Epithelial cell of prostate (primary cell): ENCODE measurements around the gene TMEM170B.

Experiments used
- DNase-seq: peaks from one replicate; pipeline ENCODE4 v3.0.0-alpha.2; 2011; ENCODE audit warnings: low read depth, low spot score
- H3K27ac ChIP-seq: fragments of 450-650 bp; 2 replicates; pipeline ENCODE4 v1.5.1; 2017; ENCODE audit warnings: mild to moderate bottlenecking

The TMEM170B gene

DNA sequence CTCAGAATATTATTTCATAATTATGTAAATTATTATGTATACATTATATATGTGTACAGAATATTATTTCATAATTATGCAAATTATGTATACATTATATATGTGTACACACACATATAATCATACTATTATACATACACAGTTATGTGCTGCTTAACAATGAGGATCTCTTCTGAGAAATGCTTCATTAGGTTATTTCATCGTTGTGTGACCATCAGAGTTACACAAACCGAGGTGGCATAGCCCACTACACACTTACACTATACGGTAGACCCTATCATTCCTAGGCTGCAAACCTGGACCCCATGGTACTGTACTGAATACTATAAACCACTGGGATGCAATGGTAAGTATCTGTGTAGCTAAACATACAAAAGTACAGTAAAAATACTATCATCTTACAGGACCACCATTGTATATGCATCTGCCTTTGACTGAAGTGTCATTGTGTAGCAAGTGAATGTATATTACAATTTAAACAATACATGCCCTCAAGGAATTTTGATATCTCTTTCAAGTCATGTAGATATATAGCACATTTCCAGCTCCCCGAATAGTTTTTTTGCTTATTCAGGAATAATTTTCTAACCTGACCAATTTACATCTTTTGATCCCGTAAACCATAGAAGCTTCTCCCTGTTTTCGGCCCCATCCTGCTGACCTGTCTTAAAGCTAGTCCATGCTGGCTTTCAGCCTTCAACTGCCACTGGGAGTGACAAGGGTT lies 71.2 kb downstream of the TMEM170B start:
- no peak for DNase-seq
- H3K27ac ChIP-seq = no peak overlapping the region

DNA sequence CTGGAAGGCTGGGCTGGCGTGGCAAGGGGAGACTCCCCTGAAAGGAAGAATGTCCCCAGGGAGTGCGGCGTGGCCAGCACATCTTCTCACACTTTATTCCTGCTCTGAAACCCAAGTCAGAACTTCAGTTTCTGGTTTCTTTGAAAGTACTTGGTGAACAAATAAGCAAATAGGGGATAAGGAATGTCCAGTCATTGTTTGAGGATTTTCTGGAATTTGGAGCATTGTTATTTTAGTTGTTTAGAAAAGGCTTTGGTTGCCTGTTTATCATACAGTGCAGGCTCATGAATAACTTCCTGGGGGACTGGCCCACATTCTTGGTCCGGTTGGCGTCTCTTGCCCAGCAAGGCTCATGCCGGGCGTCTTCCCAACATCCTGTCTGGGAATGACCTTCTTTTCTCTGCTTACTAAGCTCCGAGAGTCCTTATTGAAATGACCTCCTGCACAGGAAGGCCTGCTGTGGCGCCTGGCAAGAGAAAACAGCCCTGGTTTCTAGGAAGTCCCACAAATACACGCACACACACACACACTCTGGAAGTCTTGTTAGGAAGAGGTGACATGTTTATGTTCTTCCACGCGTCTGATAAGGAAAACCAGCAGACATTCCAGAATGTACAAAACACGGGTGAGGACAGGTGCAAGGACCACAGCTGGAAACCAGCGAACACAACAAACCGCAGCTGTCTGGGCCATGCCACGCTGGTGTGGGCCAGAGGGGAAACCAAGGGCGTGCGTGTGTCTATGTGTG lies 71.9 kb downstream of the TMEM170B start:
- H3K27ac ChIP-seq = no peak overlapping the region
- no peak for DNase-seq

DNA sequence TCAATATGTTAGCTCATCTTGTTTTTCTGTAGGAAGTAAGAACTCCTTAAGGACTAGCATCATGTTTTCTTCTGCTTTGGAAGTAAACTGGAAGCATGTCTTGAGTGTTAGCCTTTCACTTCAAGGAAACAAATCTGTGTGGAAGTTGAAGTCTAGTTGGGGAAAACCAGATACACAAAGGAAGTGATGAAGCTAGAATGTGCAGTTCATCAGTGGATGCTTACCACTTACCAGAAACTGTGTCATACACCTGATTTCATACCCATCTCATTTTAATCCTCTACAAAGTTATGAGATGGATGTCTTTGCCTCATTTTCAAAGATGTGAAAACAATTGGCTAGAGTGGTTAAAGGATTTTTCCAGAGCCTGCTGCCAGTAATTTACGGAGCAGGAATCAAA lies 75.8 kb downstream of the TMEM170B start:
- DNase-seq = no peak
- H3K27ac ChIP-seq = peak overlapping the region; percentile 41

DNA sequence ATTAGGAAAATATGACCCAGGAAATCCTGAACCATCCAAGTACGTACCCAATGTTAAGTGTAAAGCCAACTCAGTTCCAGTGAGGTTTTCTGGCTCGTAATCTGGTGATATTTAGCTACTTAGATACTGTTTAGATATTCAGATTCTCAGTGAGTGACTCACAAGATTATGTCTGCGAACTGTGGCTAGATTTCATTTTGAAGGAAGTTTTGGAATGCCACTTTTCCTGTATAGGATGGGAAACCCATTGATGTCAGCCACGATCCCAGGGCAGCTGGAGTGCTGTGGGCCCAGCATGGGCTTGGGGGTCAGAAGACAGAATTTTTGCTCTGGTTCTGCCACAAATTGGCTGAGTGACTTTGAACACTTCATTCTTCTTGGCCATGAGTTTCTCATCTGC lies 76.3 kb downstream of the TMEM170B start:
- H3K27ac ChIP-seq = peak overlapping the region; percentile 41
- no peak for DNase-seq

DNA sequence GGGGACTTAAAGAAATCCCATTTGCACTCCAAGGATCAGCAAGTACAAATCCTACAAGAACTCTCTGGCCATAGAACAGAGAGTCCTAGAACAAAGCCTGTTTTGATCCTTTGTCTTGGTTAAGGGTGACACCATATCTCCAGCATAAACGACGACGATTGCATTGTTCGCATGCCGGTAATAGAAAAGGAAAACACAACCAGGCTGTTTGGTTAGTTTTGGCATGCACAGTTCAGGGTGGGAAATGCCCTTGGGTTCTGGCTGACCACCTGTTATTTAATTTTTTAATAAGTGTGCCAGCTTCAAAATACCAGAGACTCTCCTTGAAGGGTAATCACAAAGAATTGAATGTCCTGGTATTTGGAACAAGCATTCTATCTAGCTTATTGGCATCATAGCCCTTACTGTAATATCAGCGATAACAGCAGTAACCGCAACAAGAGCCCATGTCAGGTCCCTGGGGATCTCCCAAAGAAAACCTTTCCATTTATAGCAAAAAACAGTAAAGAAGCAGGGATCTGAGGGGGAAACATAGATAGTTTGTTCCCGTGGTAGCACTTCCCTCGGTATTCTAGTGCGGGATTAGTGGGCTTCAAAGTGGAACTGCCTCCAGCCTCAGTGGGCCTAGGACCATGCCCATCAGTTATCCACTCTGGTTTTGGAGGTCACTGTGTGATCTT lies 77.1 kb downstream of the TMEM170B start:
- no peak for DNase-seq
- H3K27ac ChIP-seq = peak overlapping the region; percentile 41

DNA sequence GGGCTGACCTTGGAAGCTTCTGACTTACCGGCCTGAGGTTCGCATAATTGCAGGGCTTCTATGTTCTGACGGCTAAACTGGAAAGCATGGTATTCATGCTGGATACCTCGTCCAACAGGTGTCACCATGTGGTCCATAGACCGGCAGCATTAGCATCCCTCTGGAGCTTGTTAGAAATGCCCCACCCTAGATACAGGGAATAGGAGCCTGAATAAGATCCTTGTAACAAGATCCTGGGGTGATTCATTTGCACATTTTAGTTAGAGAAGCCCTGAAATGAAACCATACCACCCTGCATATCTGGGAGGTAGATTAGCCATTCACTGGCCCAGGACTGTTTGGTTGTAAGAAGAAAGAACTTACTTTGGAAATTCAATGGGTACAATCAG lies 77.7 kb downstream of the TMEM170B start:
- DNase-seq = no peak
- no peak overlapping the region for H3K27ac ChIP-seq

DNA sequence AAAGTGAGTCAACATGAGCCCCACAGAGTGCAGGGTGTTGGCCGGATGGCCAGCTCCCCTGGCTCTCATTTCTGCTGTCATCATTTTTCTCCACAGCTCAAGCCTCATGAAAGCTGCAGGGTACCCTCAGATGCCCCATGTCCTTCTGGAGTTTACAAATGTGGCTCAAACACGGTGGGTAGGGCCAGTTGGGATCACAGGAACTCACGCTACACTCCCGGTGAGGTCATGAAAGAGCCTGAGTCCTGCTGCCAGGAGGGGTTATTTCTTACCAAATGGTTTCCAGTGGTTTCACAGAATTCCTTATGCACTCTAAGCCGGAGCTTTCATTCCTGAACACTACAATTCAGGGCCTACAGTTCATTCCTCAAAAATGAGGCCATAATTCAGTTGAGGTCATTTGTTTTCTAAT lies 78.7 kb downstream of the TMEM170B start:
- H3K27ac ChIP-seq = no peak overlapping the region
- no peak for DNase-seq

DNA sequence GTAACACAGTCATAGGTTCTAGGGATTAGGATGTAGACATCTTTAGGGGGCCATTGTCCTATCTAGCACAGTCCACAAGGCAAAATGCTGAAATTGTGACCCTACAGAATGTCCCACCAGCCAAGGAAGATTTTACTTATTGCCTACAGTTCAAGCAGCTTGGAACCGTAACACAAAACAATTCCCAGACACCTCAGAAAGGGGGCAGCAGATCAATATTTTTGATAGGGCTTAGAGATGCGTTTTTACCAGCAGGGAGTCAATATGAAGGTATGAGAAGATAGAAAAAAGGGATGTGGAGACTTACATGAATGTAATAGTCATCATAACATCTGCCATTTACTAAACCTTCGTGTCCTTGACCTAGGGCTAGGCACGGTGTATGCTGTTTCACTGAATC lies 81.0 kb downstream of the TMEM170B start:
- no peak overlapping the region for H3K27ac ChIP-seq
- no peak for DNase-seq

DNA sequence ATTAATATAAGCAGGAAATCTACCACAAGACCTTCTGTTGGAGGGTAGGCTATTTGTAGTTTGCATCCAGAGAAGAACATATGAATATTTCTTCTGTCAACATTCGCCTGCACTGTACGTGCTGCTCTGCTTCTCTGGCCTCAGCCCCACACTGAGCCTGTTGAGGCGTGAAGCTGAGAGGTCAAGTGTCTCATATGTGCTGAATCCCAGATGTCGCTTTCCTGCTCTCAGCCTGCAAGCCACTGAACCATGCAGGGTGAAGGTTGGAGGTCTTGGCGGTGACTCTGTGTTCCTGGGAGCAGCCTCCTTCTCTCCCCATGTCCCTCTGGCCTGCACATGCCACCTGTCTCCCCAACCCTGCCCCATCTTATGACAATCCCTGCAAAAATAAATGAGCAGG lies 83.6 kb downstream of the TMEM170B start:
- H3K27ac ChIP-seq = no peak overlapping the region
- DNase-seq = no peak

DNA sequence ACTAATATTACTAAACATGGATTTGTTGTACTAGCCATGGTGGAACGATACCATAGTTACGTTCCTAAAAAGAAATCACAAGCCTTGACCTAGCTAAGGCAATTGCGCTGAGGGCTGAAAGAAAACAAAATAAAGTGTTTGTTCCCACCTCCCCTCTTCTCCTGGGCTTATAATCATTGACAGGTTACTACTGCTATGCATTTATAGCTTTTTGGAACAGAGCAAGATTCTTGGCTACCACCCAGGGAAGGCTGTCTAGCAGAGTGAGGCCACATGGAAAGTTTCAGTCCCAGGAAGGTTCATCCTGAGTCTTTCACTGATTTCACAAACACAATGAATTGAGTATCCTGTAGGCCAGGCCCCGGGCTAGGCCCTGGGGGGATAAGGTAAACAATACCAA lies 84.6 kb downstream of the TMEM170B start:
- DNase-seq = no peak
- no peak overlapping the region for H3K27ac ChIP-seq

DNA sequence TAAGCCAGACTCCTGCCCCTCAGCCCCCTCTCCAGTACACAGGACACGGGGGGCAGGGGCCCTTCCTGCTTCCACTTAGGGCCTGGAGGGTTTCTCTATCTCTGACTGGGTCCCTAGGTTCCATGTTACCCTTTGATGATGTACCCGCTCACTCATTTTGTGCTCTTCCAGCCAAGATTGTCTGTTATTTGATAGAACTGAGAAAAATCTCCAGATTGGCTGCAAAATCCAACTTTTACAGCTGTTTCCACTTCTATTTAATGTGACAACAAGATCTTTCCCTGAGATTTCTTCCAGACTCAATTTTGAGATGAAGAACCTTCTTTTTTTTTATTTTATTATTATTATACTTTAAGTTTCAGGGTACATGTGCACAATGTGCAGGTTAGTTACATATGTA lies 85.7 kb downstream of the TMEM170B start:
- no peak overlapping the region for H3K27ac ChIP-seq
- no peak for DNase-seq

DNA sequence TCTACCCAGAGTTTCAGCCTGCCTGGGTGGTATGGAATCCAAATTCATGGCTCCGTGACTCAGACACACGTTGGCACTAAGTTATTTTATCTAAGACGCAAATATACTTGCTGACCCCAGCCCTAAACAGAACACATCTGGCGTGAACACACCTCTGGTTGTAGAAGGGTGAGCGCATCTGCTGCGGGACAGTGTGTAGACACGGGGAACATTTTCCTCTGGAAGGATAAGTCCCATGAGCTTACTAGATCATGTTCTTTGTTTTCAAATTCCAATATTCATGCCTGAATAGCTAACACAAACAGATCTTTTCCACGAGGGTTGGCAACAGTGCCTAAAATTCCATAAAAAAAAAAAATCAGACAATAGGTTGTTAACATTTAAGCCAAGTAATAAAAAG lies 87.8 kb downstream of the TMEM170B start:
- H3K27ac ChIP-seq = no peak overlapping the region
- no peak for DNase-seq

DNA sequence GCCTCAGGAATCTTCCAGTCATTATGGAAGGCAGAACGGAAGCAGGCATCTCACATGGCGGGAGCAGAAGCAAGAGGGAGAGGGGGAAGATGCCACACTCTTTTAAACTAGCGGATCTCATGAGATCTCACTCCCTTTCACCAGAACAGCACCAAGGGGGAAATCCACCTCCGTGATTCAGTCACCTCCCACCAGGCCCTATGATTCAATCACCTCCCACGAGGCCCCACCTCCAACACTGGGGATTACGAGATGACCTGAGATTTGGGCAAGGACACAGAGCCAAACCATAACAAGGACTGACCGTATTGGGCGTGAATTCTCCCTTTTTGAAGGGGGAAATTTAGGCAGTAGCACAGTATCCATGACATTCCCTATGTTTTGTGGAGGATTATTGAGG lies 88.8 kb downstream of the TMEM170B start:
- no peak for DNase-seq
- H3K27ac ChIP-seq = no peak overlapping the region

DNA sequence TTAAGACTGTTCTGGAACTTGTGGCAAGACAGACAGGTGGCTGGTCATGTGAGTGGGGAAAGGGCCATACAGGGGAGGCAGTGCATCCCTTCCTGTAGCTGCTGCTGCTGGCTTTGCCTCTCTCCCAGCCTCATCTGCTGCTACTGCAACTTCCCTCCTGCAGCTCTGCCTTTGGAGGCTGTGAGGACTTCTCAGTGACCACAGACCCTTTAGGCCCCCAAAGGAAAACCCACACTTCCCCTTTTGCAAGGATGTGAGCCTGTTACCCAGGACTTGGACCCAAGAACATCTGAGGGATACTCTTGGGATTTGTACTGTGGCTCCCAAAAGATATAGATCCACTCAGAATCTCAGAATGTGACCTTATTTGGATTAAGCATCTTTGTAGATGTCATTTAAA lies 91.0 kb downstream of the TMEM170B start:
- DNase-seq = no peak
- H3K27ac ChIP-seq = no peak overlapping the region

DNA sequence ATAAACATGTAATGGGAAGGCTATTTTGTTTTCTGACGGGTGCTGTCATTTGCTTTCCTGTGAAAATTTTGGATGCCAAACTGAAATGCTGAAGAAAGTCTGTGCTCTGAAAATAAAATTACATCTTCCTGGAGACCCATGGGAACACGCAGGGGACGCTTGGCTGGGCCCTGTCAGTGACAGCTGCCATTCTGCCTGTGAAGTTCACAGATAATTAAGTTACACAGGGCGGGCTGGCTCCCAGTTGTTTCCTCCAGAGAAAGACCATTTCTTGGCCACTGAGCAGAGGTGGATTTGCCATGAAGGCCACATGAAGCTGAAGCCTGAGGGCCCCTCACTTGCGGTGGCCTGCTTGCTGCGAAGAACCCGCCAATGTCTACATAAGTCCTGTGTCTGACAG lies 93.5 kb downstream of the TMEM170B start:
- no peak overlapping the region for H3K27ac ChIP-seq
- DNase-seq = no peak

DNA sequence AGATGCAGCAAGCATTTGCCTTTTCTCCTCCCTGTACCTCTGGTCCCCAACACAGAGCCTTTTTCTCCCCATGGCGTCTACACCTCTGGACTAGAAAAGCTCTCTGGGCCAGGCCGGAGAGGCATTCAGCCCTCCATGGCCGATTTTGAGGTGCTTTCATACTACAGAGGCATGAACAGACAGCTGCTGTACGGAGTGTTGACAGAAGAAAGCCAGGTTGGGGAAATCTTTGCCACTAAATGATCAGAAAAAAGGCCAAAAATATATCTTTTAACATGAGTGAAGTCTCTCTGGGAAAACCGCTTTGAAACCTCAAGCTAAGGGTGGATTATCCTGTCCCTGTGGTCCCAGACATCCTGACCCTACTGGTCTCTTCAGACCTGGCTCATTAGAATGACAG lies 94.0 kb downstream of the TMEM170B start:
- H3K27ac ChIP-seq = no peak overlapping the region
- DNase-seq = no peak

DNA sequence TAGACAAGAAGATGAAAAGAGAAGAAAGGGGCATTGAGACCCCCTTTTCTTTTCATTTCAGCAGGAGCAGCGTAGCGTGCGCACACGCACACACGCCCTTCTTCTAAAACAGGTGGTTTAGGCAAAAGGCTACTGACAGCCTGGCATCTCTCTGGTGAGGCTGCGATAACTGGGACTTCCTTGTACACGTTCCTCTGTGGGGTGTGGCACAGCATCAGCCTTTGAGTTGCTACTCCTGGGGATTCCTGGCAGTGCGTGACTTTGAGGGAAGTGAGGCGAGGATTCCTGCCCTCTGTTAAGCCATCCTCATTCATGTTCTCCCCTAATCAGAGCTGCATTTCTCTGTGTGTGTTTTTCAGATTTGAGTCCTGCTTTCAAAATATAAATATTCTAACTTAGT lies 94.7 kb downstream of the TMEM170B start:
- peak overlapping the region; percentile 69 for H3K27ac ChIP-seq

DNA sequence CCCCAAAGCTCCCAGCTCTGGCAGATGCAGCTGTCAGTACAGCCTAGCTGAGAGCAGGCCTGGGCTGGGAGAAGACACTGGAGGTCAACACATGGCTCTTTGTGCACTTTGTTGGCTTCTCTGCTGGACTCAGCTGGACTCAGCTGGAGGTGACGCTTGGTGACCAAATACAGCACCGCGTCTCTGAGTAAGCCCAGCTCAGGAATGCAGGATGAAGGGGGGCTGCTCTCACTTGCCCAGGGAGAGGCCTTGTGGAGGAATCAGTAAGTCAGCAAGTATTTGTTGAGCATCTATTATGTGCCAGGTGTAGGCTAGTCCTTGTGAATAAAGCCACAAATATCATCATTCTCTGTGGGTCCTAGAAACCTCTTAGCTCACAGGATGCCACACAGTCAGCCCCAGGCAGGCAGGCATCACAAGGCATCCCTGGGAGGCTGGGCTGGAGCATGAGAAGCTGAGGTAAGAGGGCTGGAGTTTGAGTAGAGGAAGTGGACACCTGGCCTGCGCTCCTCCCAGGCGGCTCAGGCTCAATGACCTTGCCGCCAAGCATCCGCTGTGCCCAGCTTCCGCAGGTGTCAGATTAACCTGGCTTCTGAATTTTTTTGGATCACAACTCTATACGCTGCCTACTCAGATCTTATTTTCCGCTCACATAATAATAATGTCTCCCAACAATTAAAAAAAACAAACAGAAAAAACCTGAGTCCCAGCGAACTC lies 95.4 kb downstream of the TMEM170B start:
- H3K27ac ChIP-seq = peak overlapping the region; percentile 69
- DNase-seq = peak; percentile 34

More for the DNA sequence above, 94.7 kb downstream of the TMEM170B start:
- peak; percentile 48 for DNase-seq
